ENCODE data around the gene PHLDB1. TPM values are rescaled to one million over a fixed set of nuclear protein-coding genes. Genes with fewer than 3 reads are reported as not detected.

PHLDB1 gene
- total RNA-seq, 1 donor from 2014 or later: 63.1 TPM

- TF ChIP-seq CTCF (conservative IDR thresholded peaks at IDR 0.05): no peak
- H3K27me3 Mint-ChIP-seq: no peaks in the 10 kb centered on the region
- H3K4me3 Mint-ChIP-seq: no peak overlapping the region
- no peaks in the 10 kb centered on the region for H3K4me1 Mint-ChIP-seq (ENCODE audit: unreplicated experiment)
- DNase-seq (ENCODE audit: extremely low spot score, unreplicated experiment): no peak
- peaks cover 22% of the 10 kb centered on the region for H3K36me3 Mint-ChIP-seq
- no peak overlapping the region for H3K27ac Mint-ChIP-seq
- no peaks in the 10 kb centered on the region for H3K9me3 Mint-ChIP-seq
Observed at GRCh38 chr11:118650366-118650765, 43.0 kb downstream of the PHLDB1 start.

GRCh38 chr11:118651820-118652219, 44.4 kb downstream of the PHLDB1 start:
- Mint-ChIP-seq H3K36me3 (peaks cover 16% of the 10 kb centered on the region), H3K4me1 (ENCODE audit: unreplicated experiment) (no peaks in the 10 kb centered on the region), H3K9me3 (no peaks in the 10 kb centered on the region), H3K27ac (no peak overlapping the region), H3K4me3 (no peak overlapping the region), H3K27me3 (no peaks in the 10 kb centered on the region)
- DNase-seq (ENCODE audit: extremely low spot score, unreplicated experiment): no peak
- TF ChIP-seq CTCF (conservative IDR thresholded peaks at IDR 0.05): no peak

GRCh38 chr11:118652681-118653181, 45.3 kb downstream of the PHLDB1 start:
- no peak for TF ChIP-seq CTCF (conservative IDR thresholded peaks at IDR 0.05)
- Mint-ChIP-seq H3K4me3 (no peak overlapping the region), H3K4me1 (ENCODE audit: unreplicated experiment) (peaks cover 8% of the 10 kb centered on the region), H3K27ac (no peak overlapping the region), H3K36me3 (peaks cover 16% of the 10 kb centered on the region), H3K27me3 (no peaks in the 10 kb centered on the region), H3K9me3 (no peaks in the 10 kb centered on the region)
- no peak for DNase-seq (ENCODE audit: extremely low spot score, unreplicated experiment)

- H3K27ac Mint-ChIP-seq: no peak overlapping the region
- no peaks in the 10 kb centered on the region for H3K27me3 Mint-ChIP-seq
- H3K36me3 Mint-ChIP-seq: peaks cover 12% of the 10 kb centered on the region
- H3K9me3 Mint-ChIP-seq: no peaks in the 10 kb centered on the region
- TF ChIP-seq CTCF (conservative IDR thresholded peaks at IDR 0.05): no peak
- no peak overlapping the region for H3K4me3 Mint-ChIP-seq
- no peak for DNase-seq (ENCODE audit: extremely low spot score, unreplicated experiment)
- H3K4me1 Mint-ChIP-seq (ENCODE audit: unreplicated experiment): peaks cover 8% of the 10 kb centered on the region
Observed at GRCh38 chr11:118653684-118654390, 46.4 kb downstream of the PHLDB1 start.

GRCh38 chr11:118655486-118656190, 48.2 kb downstream of the PHLDB1 start:
- no peak overlapping the region for H3K27ac Mint-ChIP-seq
- H3K27me3 Mint-ChIP-seq: no peaks in the 10 kb centered on the region
- peaks cover 4% of the 10 kb centered on the region for H3K36me3 Mint-ChIP-seq
- TF ChIP-seq CTCF (conservative IDR thresholded peaks at IDR 0.05): no peak
- peaks cover 8% of the 10 kb centered on the region for H3K4me1 Mint-ChIP-seq (ENCODE audit: unreplicated experiment)
- DNase-seq (ENCODE audit: extremely low spot score, unreplicated experiment): no peak
- H3K4me3 Mint-ChIP-seq: no peak overlapping the region
- no peaks in the 10 kb centered on the region for H3K9me3 Mint-ChIP-seq

Measured in type B pancreatic cell (in vitro differentiated cells).